IMR-90 (cell line): ENCODE results near the gene OGFOD2. TPM values are rescaled to one million over a fixed set of nuclear protein-coding genes. Genes with fewer than 3 reads are reported as not detected.

Experiments
- ATAC-seq: fragments of 200-7000 bp; cut with Tn5 transposase; 2 replicates; pipeline ENCODE4 v1.9.1; 2020; ENCODE audit warnings: low read depth, mild to moderate bottlenecking, moderate library complexity
- BruUV-seq: library from RNA; stranded (reverse); fragments of 400-500 nt; replicated peaks from 2 replicates; lab custom pipeline; 2021; lab: Mats Ljungman, UMichigan
- CTCF ChIA-PET: fragments of 300-600 bp; formaldehyde crosslinking; extraction: SDS; loops from one replicate; lab custom pipeline; 2021; ENCODE audit warnings: antibody characterized with exemption; lab: Yijun Ruan, JAX
- POLR2A ChIA-PET: fragments of 300-600 bp; sonication (Branson Sonifier 250); formaldehyde crosslinking; loops from one replicate; lab custom pipeline; 2022; ENCODE audit warnings: antibody characterized with exemption; ENCODE audit not compliant: unreplicated experiment; lab: Charles Lee
- DNase-seq: peaks from one replicate; pipeline ENCODE4 v3.0.0; 2013
- H2AFZ ChIP-seq: replicated peaks from 2 replicates; pipeline ENCODE3; 2013; ENCODE audit warnings: low read length, mild to moderate bottlenecking; ENCODE audit not compliant: poor library complexity
- H2AK5ac ChIP-seq: 2 replicates; pipeline ENCODE4 v1.6.1; 2013; ENCODE audit warnings: low read depth, low read length, inconsistent platforms
- H2AK9ac ChIP-seq: replicated peaks from 2 replicates; pipeline ENCODE3; 2013; ENCODE audit warnings: mild to moderate bottlenecking, low read depth, low read length, moderate library complexity; ENCODE audit not compliant: poor library complexity
- H2BK120ac ChIP-seq: 2 replicates; pipeline ENCODE4 v1.6.1; 2013; ENCODE audit warnings: low read depth, low read length, inconsistent platforms
- H2BK15ac ChIP-seq: 3 replicates; pipeline ENCODE4 v1.6.1; 2013; ENCODE audit warnings: low read depth, low read length, inconsistent platforms
- H2BK20ac ChIP-seq: 2 replicates; pipeline ENCODE4 v1.6.1; 2013; ENCODE audit warnings: low read depth, mild to moderate bottlenecking, inconsistent platforms, low read length, moderate library complexity
- H2BK5ac ChIP-seq: 2 replicates; pipeline ENCODE4 v1.6.1; 2013; ENCODE audit warnings: mild to moderate bottlenecking, low read depth, low read length, inconsistent platforms; ENCODE audit not compliant: poor library complexity, severe bottlenecking
- H3K14ac ChIP-seq: replicated peaks from 2 replicates; pipeline ENCODE4 v1.6.1; 2013; ENCODE audit warnings: low read depth, low read length, inconsistent platforms
- H3K18ac ChIP-seq: 2 replicates; pipeline ENCODE4 v1.6.1; 2013; ENCODE audit warnings: low read depth, low read length, control low read depth
- H3K23ac ChIP-seq: 2 replicates; pipeline ENCODE4 v1.6.1; 2013; ENCODE audit warnings: low read depth, low read length, inconsistent platforms
- H3K27ac ChIP-seq: 2 replicates; pipeline ENCODE4 v1.5.1; 2013; ENCODE audit warnings: mild to moderate bottlenecking, control low read depth, low read length; ENCODE audit not compliant: insufficient read depth
- H3K27me3 ChIP-seq: 2 replicates; pipeline ENCODE4 v1.6.1; 2013; ENCODE audit warnings: low read length; ENCODE audit not compliant: control insufficient read depth, insufficient read depth
- H3K36me3 ChIP-seq: 2 replicates; pipeline ENCODE4 v1.6.1; 2013; ENCODE audit warnings: low read length, mixed read lengths; ENCODE audit not compliant: control insufficient read depth, insufficient read depth
- H3K4ac ChIP-seq: 2 replicates; pipeline ENCODE4 v1.6.1; 2013; ENCODE audit warnings: low read depth, low read length, inconsistent platforms
- H3K4me1 ChIP-seq: 2 replicates; pipeline ENCODE4 v1.6.1; 2013; ENCODE audit warnings: low read length, mixed read lengths; ENCODE audit not compliant: control insufficient read depth, insufficient read depth
- H3K4me2 ChIP-seq: 2 replicates; pipeline ENCODE4 v1.6.1; 2013; ENCODE audit warnings: low read depth, mild to moderate bottlenecking, control low read depth, low read length, moderate library complexity
- H3K4me3 ChIP-seq: 2 replicates; pipeline ENCODE4 v1.5.1; 2013; ENCODE audit warnings: low read depth, mild to moderate bottlenecking, control low read depth, low read length, moderate library complexity; ENCODE audit not compliant: insufficient read depth
- H3K56ac ChIP-seq: 2 replicates; pipeline ENCODE4 v1.6.1; 2013; ENCODE audit warnings: low read length, inconsistent platforms; ENCODE audit not compliant: insufficient read depth; ENCODE audit errors: extremely low read depth
- H3K79me1 ChIP-seq, 2 experiments: 2 replicates each; pipeline ENCODE4 v1.6.1; 2013; ENCODE audit warnings: low read length in 2 of 2, inconsistent platforms in 1 of 2, low read depth in 1 of 2
- H3K9ac ChIP-seq: 2 replicates; pipeline ENCODE4 v1.6.1; 2013; ENCODE audit warnings: low read depth, low read length, control low read depth
- H3K9me1 ChIP-seq: 2 replicates; pipeline ENCODE4 v1.6.1; 2013; ENCODE audit warnings: low read length, inconsistent platforms; ENCODE audit not compliant: insufficient read depth
- H3K9me3 ChIP-seq: 2 replicates; pipeline ENCODE4 v1.6.1; 2013; ENCODE audit warnings: low read length; ENCODE audit not compliant: control insufficient read depth, insufficient read depth
- H4K20me1 ChIP-seq: 2 replicates; pipeline ENCODE4 v1.6.1; 2013; ENCODE audit warnings: low read length, inconsistent platforms; ENCODE audit not compliant: insufficient read depth
- H4K5ac ChIP-seq: 2 replicates; pipeline ENCODE4 v1.6.1; 2013; ENCODE audit warnings: mild to moderate bottlenecking, low read depth, low read length, control low read depth
- H4K8ac ChIP-seq, 2 experiments: 2 replicates each; pipeline ENCODE4 v1.6.1; 2013; ENCODE audit warnings: low read depth in 2 of 2, low read length in 2 of 2, control low read depth in 1 of 2, inconsistent platforms in 1 of 2
- H4K91ac ChIP-seq: 2 replicates; pipeline ENCODE4 v1.6.1; 2013; ENCODE audit warnings: low read depth, low read length, inconsistent platforms; ENCODE audit not compliant: insufficient read depth
- MXI1 ChIP-seq: IDR thresholded peaks from 2 replicates; pipeline ENCODE4 v1.6.1; 2012; ENCODE audit warnings: low read depth, mild to moderate bottlenecking, low read length, moderate library complexity, borderline replicate concordance
- POLR2A ChIP-seq: IDR thresholded peaks from 2 replicates; pipeline ENCODE4 v1.6.1; 2012; ENCODE audit warnings: mild to moderate bottlenecking, low read depth, low read length
- RCOR1 ChIP-seq: IDR thresholded peaks from 2 replicates; pipeline ENCODE4 v1.6.1; 2012; ENCODE audit warnings: mild to moderate bottlenecking, low read length, improper control_type of control experiment; ENCODE audit not compliant: insufficient replicate concordance
- WGBS, 2 experiments: methylation state at CpG; one replicate each; pipeline versions ENCODE4 v1.1.5 to v1.1.7; 2013; ENCODE audit warnings: missing lambda C conversion rate in 2 of 2; ENCODE audit not compliant: insufficient read length in 1 of 2; ENCODE audit errors: extremely low coverage in 2 of 2; 5-methylcytosine and 5-hydroxymethylcytosine counted together
- dilution Hi-C: fragments of 300-500 bp; cut with HindIII; formaldehyde crosslinking; loops from one replicate; pipeline ENCODE4 v1.14.3; 2018; ENCODE audit warnings: low sequenced_read_pairs; ENCODE audit not compliant: unreplicated experiment
- in situ Hi-C: fragments of 300-500 bp; cut with MboI; formaldehyde crosslinking; loops from 3 replicates; pipeline ENCODE4 v1.14.3; 2019; ENCODE audit warnings: low sequenced_read_pairs, inconsistent platforms, mixed read lengths
- intact Hi-C: fragments of 100-400 bp; cut with micrococcal nuclease; formaldehyde crosslinking; loops from 2 replicates; pipeline ENCODE4 v1.10.0; 2022
- polyA plus RNA-seq, 3 experiments: library from polyadenylated mRNA; depleted of rRNA; stranded (reverse); fragments of >200 nt; gene quantifications; 2 replicates each; pipeline ENCODE4 v1.2.3, GENCODE V29; 2012; ENCODE audit warnings: low replicate concordance in 1 of 3
- total RNA-seq: library from RNA; depleted of rRNA; stranded (reverse); fragments of >200 nt; gene quantifications from 2 replicates; pipeline ENCODE4 v1.2.3, GENCODE V29; 2012

OGFOD2 gene
- total and polyA plus RNA-seq, 2 of the 4 experiments (the other 2 are of a cell fraction) = 4.3 to 18.2 TPM

DNA sequence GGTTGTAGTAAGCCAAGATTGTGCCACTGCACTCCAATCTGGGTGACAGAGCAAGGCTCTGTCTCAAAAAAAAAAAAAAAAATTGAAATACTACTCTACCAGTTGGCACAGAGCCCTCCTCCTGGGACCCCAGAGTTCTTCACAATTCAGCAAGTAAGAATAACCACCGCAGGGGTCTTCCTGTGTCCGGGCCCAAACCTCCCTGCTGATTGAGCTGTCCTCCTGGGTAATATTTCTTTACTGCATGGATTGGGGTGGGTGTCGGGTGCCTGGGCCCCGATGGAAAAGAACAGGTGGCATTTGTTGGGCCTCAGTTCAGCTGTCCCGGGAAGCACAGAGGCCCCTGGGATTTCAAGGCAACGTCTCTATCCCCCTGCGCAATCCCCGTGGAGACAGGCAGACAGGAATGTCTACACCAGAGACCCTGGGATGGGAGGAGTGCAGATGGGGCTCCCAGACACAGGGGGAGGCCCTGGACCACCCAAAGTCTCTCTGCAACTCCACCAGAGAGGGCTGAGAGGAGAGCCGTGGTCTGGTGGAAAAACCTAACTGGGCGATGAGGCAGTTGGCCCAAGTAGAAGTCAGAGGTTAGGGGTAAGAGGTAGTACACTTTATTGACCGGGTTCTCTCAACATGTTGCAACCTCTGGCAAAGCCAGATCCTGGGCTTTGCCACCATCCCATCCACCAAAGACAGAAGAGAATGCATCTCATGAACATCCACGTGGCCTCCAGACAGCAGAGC is 46.5 kb upstream of the OGFOD2 start:
- Histone ChIP-seq H3K4ac (no peak overlapping the region), H3K9me3 (no peaks in the 10 kb centered on the region), H3K56ac (no peak overlapping the region), H3K4me1 (no peaks in the 10 kb centered on the region), H3K18ac (no peak overlapping the region), H4K91ac (no peak overlapping the region), H2BK120ac (no peak overlapping the region), H3K4me3 (no peak overlapping the region), H2BK5ac (no peak overlapping the region), H3K79me1 (no peaks in the 10 kb centered on the region), H3K27ac (no peak overlapping the region), H4K8ac (no peak overlapping the region), H3K36me3 (peaks cover 2% of the 10 kb centered on the region), H3K27me3 (no peaks in the 10 kb centered on the region), H2AK5ac (no peak overlapping the region), H2BK15ac (no peak overlapping the region), H4K20me1 (no peaks in the 10 kb centered on the region), H3K9ac (no peak overlapping the region), H3K14ac (no peak overlapping the region), H2AFZ (no peak overlapping the region), H4K5ac (no peak overlapping the region), H2BK20ac (no peak overlapping the region), H3K4me2 (no peak overlapping the region), H3K23ac (no peak overlapping the region), H3K9me1 (no peaks in the 10 kb centered on the region), H2AK9ac (peak overlapping the region; percentile 28)
- WGBS, 2 experiments = no CpG with 5 or more reads among the region's 12 CpGs
- in situ Hi-C loops (no loop called here), intact Hi-C loops (no loop called here), dilution Hi-C loops (no loop called here)
- no peak for ATAC-seq
- CTCF ChIA-PET = no interaction called here
- no TSS peak for BruUV-seq
- TF ChIP-seq POLR2A (no peak), MXI1 (no peak), RCOR1 (no peak)
- POLR2A ChIA-PET = no interaction called here
- DNase-seq = no peak
